Lower leg skin (tissue), 3 donors: ENCODE measurements around the gene SNAI1.

Experiments used
- POLR2A ChIP-seq, 2 donors: fragments of 450-650 bp; IDR thresholded peaks; one replicate each; pipeline ENCODE4 v1.6.1; 2016 to 2017; ENCODE audit warnings: antibody characterized with exemption in 2 of 2, mild to moderate bottlenecking in 1 of 2, moderate library complexity in 1 of 2
- TF ChIP-seq, protein P1 (sequence below), 3 donors: fragments of 450-650 bp; IDR thresholded peaks; one replicate each; pipeline ENCODE4 v1.5.1; 2016; ENCODE audit warnings: antibody characterized with exemption in 3 of 3, mild to moderate bottlenecking in 3 of 3, moderate library complexity in 2 of 3

DNA sequence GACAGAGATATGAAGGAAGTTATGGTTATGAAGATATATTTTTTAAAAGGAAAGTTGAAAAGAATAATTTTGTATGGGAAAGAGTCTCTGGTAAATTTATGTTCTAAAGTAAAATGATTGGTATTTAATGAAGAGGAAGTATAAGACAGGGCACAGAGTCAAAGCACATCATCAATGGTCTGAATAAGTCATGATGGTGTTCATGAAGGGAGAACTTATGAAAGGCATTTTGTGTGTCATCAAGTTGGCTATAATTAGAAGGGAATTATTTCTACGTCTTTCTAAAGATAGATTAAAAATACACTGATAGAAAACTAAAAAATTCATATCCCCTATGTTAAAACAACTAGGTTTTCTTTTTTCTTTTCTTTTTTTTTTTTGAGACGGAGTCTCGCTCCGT, 21.4 kb upstream of the SNAI1 start:
- TF ChIP-seq, protein P1, sequence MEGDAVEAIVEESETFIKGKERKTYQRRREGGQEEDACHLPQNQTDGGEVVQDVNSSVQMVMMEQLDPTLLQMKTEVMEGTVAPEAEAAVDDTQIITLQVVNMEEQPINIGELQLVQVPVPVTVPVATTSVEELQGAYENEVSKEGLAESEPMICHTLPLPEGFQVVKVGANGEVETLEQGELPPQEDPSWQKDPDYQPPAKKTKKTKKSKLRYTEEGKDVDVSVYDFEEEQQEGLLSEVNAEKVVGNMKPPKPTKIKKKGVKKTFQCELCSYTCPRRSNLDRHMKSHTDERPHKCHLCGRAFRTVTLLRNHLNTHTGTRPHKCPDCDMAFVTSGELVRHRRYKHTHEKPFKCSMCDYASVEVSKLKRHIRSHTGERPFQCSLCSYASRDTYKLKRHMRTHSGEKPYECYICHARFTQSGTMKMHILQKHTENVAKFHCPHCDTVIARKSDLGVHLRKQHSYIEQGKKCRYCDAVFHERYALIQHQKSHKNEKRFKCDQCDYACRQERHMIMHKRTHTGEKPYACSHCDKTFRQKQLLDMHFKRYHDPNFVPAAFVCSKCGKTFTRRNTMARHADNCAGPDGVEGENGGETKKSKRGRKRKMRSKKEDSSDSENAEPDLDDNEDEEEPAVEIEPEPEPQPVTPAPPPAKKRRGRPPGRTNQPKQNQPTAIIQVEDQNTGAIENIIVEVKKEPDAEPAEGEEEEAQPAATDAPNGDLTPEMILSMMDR (IDR thresholded peaks at IDR 0.05): no peak
- TF ChIP-seq POLR2A (IDR thresholded peaks at IDR 0.05): no peak
